HepG2 (cell line): Measurements from ENCODE around the gene SLC4A11. TPM values are rescaled to one million over a fixed set of nuclear protein-coding genes. Genes with fewer than 3 reads are reported as not detected.

Source experiments
- AGO2 ChIP-seq: fragments of 200-400 bp; formaldehyde crosslinking; optimal IDR thresholded peaks from 2 replicates; pipeline ENCODE3; 2017; ENCODE audit warnings: mild to moderate bottlenecking, low read depth, low read length, moderate library complexity
- CAMTA2 ChIP-seq: sonication (generic); formaldehyde crosslinking; IDR thresholded peaks from 2 replicates; pipeline ENCODE4 v1.4.0; 2020; ENCODE audit warnings: mild to moderate bottlenecking, missing genetic modification reagents, borderline replicate concordance
- CBFB ChIP-seq: sonication (generic); formaldehyde crosslinking; IDR thresholded peaks from 2 replicates; pipeline ENCODE4 v1.4.0; 2020; ENCODE audit warnings: missing genetic modification reagents
- CEBPG ChIP-seq: IDR thresholded peaks from 2 replicates; pipeline ENCODE4 v1.6.1; 2016
- GATA4 ChIP-seq: sonication (generic); IDR thresholded peaks from 2 replicates; pipeline ENCODE4 v1.6.1; 2016; ENCODE audit warnings: antibody characterized with exemption, low read depth, borderline replicate concordance
- GMEB2 ChIP-seq: IDR thresholded peaks from 2 replicates; pipeline ENCODE4 v1.6.1; 2016; ENCODE audit warnings: missing biosample characterization, missing genetic modification reagents, low read depth
- GTF3A ChIP-seq: sonication (generic); formaldehyde crosslinking; conservative IDR thresholded peaks from 2 replicates; pipeline ENCODE4 v1.4.0; 2020; ENCODE audit warnings: mild to moderate bottlenecking, missing genetic modification reagents
- HIVEP1 ChIP-seq: sonication (generic); formaldehyde crosslinking; IDR thresholded peaks from 2 replicates; pipeline ENCODE4 v1.4.0; 2020; ENCODE audit warnings: mild to moderate bottlenecking, missing genetic modification reagents
- HNF4A ChIP-seq: sonication (generic); formaldehyde crosslinking; IDR thresholded peaks from 2 replicates; pipeline ENCODE4 v1.4.0; 2020; ENCODE audit warnings: missing genetic modification reagents
- MED13 ChIP-seq: sonication (generic); formaldehyde crosslinking; IDR thresholded peaks from 2 replicates; pipeline ENCODE4 v1.5.0; 2020; ENCODE audit warnings: missing genetic modification reagents
- NFRKB ChIP-seq: fragments of 450-650 bp; IDR thresholded peaks from 2 replicates; pipeline ENCODE4 v1.6.1; 2017
- PAWR ChIP-seq: sonication (generic); formaldehyde crosslinking; IDR thresholded peaks from 2 replicates; pipeline ENCODE4 v1.4.0; 2020; ENCODE audit warnings: missing genetic modification reagents, mild to moderate bottlenecking, borderline replicate concordance
- RBFOX2 ChIP-seq: fragments of 200-400 bp; formaldehyde crosslinking; IDR thresholded peaks from 2 replicates; pipeline ENCODE4 v1.6.1; 2017; ENCODE audit warnings: low read depth, mild to moderate bottlenecking, low read length
- SETDB1 ChIP-seq: sonication (generic); formaldehyde crosslinking; IDR thresholded peaks from 2 replicates; pipeline ENCODE4 v1.5.1; 2020; ENCODE audit warnings: missing genetic modification reagents, mild to moderate bottlenecking, borderline replicate concordance
- SRY ChIP-seq: sonication (generic); formaldehyde crosslinking; IDR thresholded peaks from 2 replicates; pipeline ENCODE4 v1.8.0; 2022; ENCODE audit warnings: mild to moderate bottlenecking, missing genetic modification reagents
- SSRP1 ChIP-seq: IDR thresholded peaks from 2 replicates; pipeline ENCODE4 v1.6.1; 2016; ENCODE audit warnings: control low read depth
- TOE1 ChIP-seq: sonication (generic); formaldehyde crosslinking; IDR thresholded peaks from 2 replicates; pipeline ENCODE4 v1.4.0; 2020; ENCODE audit warnings: mild to moderate bottlenecking, missing genetic modification reagents
- ZFP36L2 ChIP-seq: sonication (generic); formaldehyde crosslinking; IDR thresholded peaks from 2 replicates; pipeline ENCODE4 v1.4.0; 2020; ENCODE audit warnings: missing genetic modification reagents
- ZMYM3 ChIP-seq: sonication (generic); formaldehyde crosslinking; IDR thresholded peaks from 2 replicates; pipeline ENCODE4 v1.5.1; 2020; ENCODE audit warnings: mild to moderate bottlenecking, missing genetic modification reagents
- ZMYM4 ChIP-seq: sonication (generic); formaldehyde crosslinking; IDR thresholded peaks from 2 replicates; pipeline ENCODE4 v1.8.1; 2023; ENCODE audit warnings: mild to moderate bottlenecking, missing genetic modification reagents
- ZNF124 ChIP-seq: sonication (generic); formaldehyde crosslinking; IDR thresholded peaks from 2 replicates; pipeline ENCODE4 v1.4.0; 2020; ENCODE audit warnings: missing genetic modification reagents
- ZNF296 ChIP-seq: sonication (generic); formaldehyde crosslinking; conservative IDR thresholded peaks from 2 replicates; pipeline ENCODE4 v1.5.0; 2020; ENCODE audit warnings: mild to moderate bottlenecking, missing genetic modification reagents
- ZNF3 ChIP-seq: IDR thresholded peaks from 2 replicates; pipeline ENCODE4 v1.7.0; 2017; ENCODE audit warnings: inconsistent platforms
- ZNF337 ChIP-seq: sonication (generic); formaldehyde crosslinking; IDR thresholded peaks from 2 replicates; pipeline ENCODE4 v1.5.1; 2020; ENCODE audit warnings: missing genetic modification reagents, low read depth, mild to moderate bottlenecking, borderline replicate concordance
- ZNF350 ChIP-seq: sonication (generic); formaldehyde crosslinking; IDR thresholded peaks from 2 replicates; pipeline ENCODE4 v1.4.0; 2020; ENCODE audit warnings: mild to moderate bottlenecking, low read depth, missing genetic modification reagents, borderline replicate concordance
- ZNF414 ChIP-seq: sonication (generic); formaldehyde crosslinking; IDR thresholded peaks from 2 replicates; pipeline ENCODE4 v1.5.0; 2020; ENCODE audit warnings: missing genetic modification reagents
- ZNF484 ChIP-seq: sonication (generic); formaldehyde crosslinking; IDR thresholded peaks from 2 replicates; pipeline ENCODE4 v1.5.1; 2020; ENCODE audit warnings: mild to moderate bottlenecking, low read depth, missing genetic modification reagents, borderline replicate concordance
- ZNF552 ChIP-seq: sonication (generic); formaldehyde crosslinking; IDR thresholded peaks from 2 replicates; pipeline ENCODE4 v1.9.0; 2022; ENCODE audit warnings: missing genetic modification reagents, mild to moderate bottlenecking, borderline replicate concordance
- ZNF7 ChIP-seq: IDR thresholded peaks from 2 replicates; pipeline ENCODE4 v1.6.1; 2016; ENCODE audit warnings: missing biosample characterization, missing genetic modification reagents
- ZNF83 ChIP-seq: sonication (generic); formaldehyde crosslinking; IDR thresholded peaks from 2 replicates; pipeline ENCODE4 v1.4.0; 2020; ENCODE audit warnings: missing genetic modification reagents, mild to moderate bottlenecking, borderline replicate concordance
- polyA plus RNA-seq, 8 experiments: library from polyadenylated mRNA; depleted of rRNA in 3 of 8; stranded (reverse) in 7 of 8; unstranded in 1 of 8; fragments of >200 nt; fragmentation: Illumina TruSeq in 4 of 8; extraction: Trizol in 4 of 8; gene quantifications; 2 replicates each; pipeline versions ENCODE4 v1.2.1 to v1.2.3, GENCODE V29; 2011 to 2016; ENCODE audit warnings: low read depth in 4 of 8, missing spikeins in 1 of 8, mixed read lengths in 1 of 8; ENCODE audit not compliant: insufficient read depth in 1 of 8
- total RNA-seq, 5 experiments: library from RNA; depleted of rRNA; stranded (reverse); fragments of >200 nt; fragmentation: Illumina TruSeq; extraction: Trizol; gene quantifications; 2 replicates each; pipeline ENCODE4 v1.2.3, GENCODE V29; 2016; ENCODE audit warnings: low read depth in 1 of 5

The SLC4A11 gene
- total and polyA plus RNA-seq, 2 of the 13 experiments (the other 11 are each of a cell fraction or from before 2014, with no cell fraction given), result 3.9 to 27.0 TPM

DNA sequence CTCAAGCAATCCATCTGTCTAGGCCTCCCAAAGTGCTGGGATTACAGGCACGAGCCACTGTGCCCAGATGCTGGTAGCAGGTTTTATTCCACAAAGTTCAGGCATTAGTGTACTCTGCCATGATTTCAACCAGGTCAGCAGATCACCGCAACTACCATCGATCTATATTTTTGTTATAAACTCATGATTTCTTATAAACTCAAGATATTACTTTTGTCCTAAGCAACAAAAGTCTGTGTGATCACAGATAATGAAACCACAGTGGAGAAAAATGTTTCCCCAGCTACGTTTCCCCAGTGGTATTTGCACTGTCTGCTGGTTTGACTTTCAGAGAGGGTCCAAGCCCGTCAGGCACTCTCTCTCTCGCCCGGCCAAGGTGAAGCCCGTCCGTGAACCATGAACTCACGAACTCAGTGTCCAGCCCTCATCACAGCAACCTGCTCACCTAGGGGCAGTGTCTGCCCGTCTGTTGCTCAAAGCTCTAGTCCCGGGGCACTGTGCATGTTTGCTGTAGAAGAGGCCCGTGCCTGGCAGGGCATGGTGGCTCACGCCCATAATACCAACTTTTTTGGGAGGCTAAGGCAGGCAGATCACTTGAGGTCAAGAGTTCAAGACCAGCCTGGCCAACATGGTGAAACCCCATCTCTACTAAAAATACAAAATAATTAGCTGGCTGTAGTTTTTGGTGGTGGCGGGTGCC is 7.0 kb downstream of the SLC4A11 start (continued):
- TF ChIP-seq ZNF484 (CRISPR knock-in tag) (no peak), ZNF83 (CRISPR knock-in tag) (no peak), GMEB2 (CRISPR knock-in tag) (no peak), ZNF3 (no peak), ZFP36L2 (no peak), NFRKB (no peak), TOE1 (CRISPR knock-in tag) (peak; percentile 72; the same call in 1 of the 2 replicates), ZNF296 (CRISPR knock-in tag) (0 out of 2 replicates have a peak, but pooled peaks have one; percentile 41), HNF4A (CRISPR knock-in tag) (peak; percentile 99), ZNF414 (peak; percentile 95), ZNF350 (CRISPR knock-in tag) (peak; percentile 66; the same call in 1 of the 2 replicates), ZNF337 (CRISPR knock-in tag) (0 out of 2 replicates have a peak, but pooled peaks have one; percentile 67), SRY (CRISPR knock-in tag) (no peak), ZMYM4 (peak; percentile 87), ZNF7 (CRISPR knock-in tag) (peak; percentile 56; the same call in 1 of the 2 replicates), MED13 (CRISPR knock-in tag) (no peak), SETDB1 (CRISPR knock-in tag) (no peak), PAWR (CRISPR knock-in tag) (no peak), CBFB (CRISPR knock-in tag) (no peak), HIVEP1 (CRISPR knock-in tag) (no peak; the same call in 1 of the 2 replicates), CEBPG (CRISPR knock-in tag) (peak; percentile 69), ZMYM3 (CRISPR knock-in tag) (peak; percentile 98), RBFOX2 (no peak), GTF3A (CRISPR knock-in tag) (no peak), SSRP1 (CRISPR knock-in tag) (no peak), GATA4 (no peak), ZNF552 (no peak; the same call in none of the 2 replicates), CAMTA2 (CRISPR knock-in tag) (0 out of 2 replicates have a peak, but pooled peaks have one; percentile 23), AGO2 (no peak), ZNF124 (CRISPR knock-in tag) (peak; percentile 39; the same call in 1 of the 2 replicates)
